ENCODE data around the gene ABL1. TPM values are rescaled to one million over a fixed set of nuclear protein-coding genes. Genes with fewer than 3 reads are reported as not detected.

ABL1 gene
- total RNA-seq, 1 donor from 2014 or later: 92.4 TPM

DNA sequence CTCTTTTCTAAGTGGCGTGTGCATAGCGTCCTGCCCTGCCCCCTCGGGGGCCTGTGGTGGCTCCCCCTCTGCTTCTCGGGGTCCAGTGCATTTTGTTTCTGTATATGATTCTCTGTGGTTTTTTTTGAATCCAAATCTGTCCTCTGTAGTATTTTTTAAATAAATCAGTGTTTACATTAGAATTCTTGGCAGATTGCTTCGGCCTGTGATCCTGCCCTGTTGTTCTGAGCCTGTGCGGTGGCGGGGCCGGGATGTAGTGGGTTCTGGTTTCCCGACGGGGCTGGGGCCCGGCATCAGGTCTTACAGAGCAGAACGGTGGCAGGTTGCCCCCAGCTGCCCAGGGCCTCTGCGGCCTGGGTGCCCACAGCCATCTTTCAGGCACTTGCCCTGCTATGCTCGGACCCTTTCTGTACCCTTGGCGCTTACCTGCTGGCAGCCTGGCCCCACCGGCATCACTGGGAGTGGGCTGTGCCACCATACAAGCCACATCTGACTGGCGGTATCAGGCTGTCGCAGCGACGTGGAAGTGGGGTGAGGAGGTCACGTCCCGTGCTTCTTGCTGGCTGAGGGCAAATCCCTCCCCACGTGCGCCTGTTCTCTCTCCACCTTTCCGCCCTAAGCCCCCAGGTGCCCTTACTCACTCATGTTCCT lies 52.6 kb downstream of the ABL1 start:
- DNase-seq (ENCODE audit: low spot score): no peak

DNA sequence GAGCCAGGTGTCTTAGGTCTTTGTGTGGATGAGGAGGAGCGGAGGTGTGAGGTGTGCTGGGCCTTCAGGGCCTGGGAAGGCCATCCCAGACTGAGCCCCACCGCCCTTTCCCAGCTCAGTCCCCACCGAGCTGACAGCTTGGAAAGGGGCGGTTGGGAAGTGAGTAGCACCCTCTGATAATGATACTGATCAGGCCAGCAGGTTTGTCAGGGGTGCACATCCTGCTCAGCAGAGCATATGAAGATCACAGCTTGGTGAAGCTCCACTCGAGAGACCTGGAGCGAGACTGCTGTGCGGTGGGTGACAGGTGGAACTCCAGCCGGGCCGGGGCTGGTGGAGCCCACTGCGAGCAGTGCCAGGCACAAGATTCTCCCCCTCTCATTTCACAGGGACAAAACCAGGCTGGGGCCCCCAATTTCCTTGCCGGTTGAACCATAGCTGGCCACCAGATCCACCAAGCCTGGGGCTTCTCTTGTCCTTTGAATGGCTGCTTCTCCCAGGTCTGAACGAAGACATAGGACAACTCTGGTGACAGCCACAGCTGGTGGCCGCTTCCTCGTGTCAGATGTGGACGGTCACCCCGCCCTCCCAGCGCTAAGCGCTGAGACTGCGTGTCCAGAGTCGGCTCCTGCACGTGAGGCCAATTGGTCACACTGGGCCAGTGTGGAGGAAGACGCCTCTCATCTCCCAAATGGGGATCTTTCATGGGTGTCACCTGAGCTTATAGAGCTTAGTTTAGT lies 53.3 kb downstream of the ABL1 start:
- no peak for DNase-seq (ENCODE audit: low spot score)

DNA sequence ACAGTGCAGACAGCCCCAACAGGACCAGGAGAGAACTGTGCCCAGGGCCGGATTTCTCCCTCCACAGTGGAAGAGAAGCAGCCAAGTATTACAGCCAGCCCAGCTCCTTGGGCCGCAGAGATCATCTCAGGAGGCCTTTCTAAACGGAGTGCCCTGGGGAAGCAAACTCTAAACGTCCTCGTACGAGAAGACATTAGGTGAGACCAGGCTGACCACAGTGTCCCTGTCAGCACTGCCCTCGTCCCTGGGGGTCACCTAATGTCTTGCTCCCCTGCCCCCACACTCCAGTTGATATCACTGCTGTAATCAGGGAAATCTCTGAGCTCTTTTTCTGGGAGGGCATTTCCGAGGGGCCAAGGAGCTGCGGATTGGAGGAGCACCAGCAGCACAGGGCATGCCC lies 55.1 kb downstream of the ABL1 start:
- no peak for DNase-seq (ENCODE audit: low spot score)

DNA sequence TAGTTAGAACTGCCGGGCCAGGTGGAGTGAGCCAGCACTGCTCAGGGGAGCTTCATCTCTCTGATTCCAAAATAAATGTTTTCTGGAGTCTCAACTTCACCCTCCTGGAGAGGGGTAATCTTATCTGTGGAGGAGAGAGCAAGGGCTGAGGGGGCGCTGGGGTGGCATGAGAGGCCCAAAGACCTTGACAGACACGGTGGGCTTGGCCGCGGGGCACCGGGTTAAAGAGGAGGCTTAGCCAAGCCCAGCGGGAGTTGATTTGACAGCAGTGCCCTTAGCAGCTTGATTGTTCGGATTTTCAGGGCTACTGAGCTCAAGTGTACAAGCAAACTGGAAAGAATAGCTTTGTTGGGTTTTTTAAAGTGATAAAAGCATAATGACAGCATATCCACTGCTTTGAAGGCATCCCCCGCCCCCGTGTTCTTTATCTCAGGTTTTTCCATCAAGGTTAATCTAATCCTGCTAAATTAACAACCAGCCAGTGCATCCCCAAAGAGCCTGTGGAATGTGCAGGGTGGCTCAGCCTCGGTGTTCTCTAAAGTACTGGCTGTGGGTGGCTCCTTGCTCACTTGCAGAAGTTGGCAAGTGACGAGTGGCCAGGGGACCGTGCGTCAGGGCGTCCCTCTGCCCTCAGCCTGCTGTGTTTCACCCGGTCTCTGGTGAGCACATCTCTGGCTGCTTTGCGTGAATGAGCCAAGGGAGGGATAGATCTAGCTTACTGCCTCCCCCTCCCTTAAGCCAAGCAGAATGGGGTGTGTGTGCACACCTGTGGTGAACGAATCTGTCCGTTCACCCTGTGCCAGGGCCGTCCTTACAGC lies 56.0 kb downstream of the ABL1 start:
- DNase-seq (ENCODE audit: low spot score): no peak

DNA sequence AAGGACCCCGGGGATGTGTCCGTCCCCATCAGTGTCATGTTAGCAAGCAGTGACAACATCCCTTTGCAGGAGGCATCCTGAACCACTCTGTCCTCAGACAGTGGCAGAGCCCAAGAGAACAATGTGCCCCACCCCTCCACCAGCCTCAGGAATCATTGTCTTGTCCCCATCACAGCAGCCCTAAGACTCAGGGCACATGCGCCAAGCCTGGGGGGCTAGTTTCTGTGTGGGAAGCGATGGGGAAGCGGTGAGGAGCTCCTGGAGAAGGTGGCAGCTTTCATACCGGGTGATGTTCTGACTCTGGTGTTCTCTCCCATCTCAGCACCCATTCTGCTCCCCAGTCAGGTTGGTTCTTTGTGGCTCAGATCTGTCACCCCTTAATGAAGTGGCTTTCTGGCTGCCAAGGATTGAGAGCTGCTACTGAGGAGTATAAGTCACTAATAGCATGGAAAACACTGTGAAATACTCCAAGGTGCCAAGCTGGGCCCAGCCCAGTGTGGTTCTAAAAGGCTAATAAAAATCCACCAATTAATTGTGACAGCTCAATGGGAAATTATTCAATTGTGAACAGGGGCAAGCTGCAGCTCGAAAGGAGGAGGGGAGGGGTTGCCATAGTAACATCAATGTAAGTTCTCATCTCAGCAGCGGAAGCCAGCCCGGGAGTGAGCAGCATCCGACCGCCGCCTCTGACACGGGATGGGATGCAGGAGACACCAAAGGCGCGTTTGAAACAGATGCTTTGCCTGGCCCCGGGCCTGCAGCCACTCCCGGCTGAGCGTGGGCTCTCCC lies 56.8 kb downstream of the ABL1 start:
- no peak for DNase-seq (ENCODE audit: low spot score)

DNA sequence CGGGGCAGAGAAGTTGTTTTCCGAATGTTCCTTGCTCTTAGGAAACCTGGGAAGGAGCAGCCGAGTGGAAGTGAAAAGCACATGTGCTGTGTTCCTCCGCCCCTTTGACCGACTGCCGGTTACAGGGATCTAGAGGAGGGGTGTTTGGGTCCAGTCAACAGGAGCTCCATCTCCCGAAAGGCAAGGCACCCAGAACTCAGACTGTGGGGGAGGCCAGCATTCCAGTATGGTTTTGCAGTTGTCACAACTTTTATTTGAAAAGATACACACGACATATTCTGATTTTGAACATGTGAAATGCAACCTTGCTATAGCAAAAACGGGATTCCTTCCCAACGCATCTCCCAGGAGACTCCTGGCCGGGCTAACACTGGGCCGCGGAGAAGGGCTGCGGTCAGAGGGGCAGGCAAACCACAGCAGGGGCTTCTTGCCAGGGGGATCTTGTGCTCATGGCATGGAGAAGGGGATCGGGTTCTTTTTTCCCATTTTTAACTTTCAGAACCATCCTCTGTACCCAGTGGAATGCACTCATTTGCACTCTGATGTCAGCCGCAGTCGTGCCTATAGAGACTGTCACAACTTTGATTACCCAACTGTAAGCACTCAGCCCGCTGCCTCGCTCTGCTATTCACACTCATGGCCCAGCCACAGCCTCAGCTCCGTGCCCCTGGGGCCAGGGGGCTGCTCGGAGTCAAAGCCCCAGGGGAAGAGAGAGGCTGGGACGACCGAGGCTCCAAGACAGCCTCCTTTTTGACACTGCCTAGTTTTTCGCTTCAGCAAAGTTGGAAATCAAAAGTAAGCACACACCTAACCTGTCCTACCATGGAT lies 57.6 kb downstream of the ABL1 start:
- DNase-seq (ENCODE audit: low spot score): no peak

DNA sequence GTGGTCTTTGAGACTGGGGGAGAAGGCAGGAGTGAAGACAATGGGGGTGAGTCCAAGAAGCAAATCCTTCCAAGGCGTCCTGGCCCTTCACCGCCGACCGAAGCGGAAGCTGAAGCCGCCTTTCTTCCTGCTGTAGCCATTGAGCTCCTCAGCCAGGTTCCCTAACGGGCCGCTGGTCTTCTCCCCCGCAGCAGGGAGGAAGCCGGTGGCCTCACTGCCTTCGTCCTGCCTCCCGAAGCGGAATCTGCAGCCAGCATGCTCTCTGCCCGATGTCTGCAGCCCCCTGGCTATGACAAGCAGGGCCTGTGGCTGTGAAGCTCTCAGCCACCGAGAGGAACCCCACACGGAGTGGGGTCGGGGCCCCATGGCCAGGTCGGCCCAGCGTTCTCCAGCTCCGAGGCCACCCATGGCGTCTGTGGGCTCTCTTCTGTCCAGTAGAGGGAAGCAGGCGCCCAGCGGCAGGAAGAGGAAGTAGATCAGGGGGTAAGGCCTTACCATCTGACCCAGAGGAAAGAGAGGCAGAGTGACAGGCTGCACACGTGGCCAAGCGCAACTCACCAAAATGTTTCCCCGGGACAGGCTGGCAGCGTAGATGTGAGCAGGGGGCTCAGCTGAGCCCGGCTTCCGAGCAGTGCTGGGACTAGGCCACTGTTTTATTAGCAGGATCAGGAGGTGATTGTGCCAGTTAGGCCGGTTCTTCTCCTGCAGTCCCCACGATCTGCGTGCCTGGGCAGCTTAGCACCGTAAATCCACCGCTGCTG lies 58.5 kb downstream of the ABL1 start:
- no peak for DNase-seq (ENCODE audit: low spot score)

DNA sequence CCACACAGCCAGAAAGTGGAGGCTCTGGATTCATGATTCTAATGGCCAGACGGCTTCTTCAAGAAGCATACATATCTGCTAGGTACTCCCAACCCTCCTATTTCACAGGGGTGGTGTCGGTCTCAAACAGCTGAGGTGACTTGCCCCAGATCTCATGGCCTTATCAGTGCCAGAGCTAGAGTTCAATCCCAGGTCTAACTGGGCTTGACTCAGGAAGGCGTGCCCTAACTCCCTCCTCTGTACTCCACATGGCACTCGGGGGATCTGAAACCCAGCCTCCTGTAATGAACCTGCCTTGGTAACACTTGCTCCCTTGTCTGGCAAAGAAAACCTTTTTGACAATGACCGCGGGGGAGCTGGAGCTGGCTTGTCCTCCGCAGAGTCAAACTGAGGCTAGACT lies 59.5 kb downstream of the ABL1 start:
- DNase-seq (ENCODE audit: low spot score): no peak

DNA sequence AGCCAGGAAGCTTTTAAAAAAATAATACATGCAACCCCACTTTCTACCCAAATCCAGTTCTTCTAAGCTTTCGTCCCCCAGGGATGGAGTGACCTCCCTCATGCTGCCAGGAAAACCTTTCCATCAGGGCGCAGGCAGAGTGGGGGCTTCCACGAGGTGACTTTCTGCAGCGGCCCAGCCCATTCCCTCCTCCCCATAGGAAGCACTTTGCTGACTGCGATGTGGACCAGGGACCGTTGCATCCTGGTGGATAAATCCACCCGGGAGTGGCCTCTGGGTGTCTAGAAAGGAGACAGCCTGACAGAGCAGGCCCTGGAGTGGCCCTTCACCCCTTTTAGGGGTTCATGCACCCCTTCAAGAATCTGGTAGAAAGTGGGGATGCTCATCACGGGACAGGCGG lies 60.0 kb downstream of the ABL1 start:
- no peak for DNase-seq (ENCODE audit: low spot score)

DNA sequence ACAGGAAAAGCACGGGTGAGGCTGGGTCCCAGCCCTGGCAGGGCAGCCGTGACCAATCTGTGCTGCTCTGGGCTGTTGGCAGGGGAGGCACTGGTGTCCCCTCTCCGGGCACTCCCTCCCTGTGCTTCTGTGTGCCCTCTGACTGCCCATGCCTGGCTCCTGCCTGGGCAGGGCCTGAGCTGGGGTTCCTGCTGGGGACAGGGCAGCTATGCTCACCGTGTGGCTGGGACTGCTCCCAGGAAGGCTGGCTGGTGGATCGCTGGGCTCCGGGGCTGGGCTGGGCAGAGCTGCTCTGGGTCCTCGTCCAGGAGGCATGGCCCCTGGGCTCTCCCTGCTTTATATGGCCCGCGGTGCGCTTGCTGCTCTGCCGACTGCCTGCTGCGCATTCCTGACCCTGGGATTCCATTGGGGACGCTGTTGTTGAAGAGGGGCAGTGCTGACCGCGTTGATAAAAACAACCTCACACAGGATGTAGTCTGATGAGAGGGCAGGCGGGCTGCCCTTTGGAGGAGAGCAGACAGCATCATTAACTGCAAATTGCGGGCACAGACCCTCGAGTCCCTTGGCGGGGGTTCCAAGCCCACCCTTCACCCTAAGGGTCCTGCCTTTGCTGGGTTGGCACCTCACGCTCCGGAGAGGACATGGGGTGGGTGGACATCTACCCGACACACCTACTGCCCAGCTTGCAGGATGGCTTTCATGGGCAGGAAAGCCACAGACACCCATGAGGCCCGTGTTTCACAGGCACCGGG lies 60.6 kb downstream of the ABL1 start:
- no peak for DNase-seq (ENCODE audit: low spot score)

DNA sequence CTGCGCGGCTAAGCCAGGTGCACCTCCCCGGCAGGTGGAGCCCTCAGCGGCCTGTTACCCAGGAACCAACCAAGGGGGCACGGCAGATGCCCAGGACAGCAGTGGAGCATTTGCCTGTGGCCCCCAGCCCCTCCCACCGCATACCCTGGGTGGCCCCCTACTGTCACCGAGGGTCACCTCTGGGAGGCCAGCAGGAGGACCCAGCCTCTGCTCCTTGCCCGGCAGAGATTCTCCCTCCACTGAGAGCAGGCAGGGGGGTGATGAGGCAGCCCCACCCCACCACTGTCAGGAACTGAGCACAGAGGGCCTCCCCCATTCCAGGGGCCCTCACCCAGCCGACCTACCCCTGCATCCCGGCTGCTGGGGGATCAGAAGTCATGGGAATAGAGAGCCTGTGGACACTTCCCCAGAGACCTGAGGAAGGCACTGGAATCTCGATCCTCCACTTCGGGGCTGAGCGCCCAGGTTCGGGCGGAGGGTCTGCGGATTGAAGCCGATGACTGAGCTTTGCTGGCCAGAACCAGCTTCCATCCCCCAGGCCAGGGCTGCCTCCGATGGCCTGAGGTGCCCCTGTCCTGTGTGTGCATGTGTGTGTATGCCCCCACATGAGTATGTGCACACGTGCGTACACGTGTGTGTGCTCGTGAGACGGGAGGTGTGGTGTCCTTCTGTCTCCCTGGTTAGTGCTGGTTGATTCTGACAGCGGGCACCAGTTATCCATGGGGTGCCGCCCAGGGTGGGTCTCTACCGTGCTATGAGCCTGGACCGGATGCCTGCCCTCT lies 61.4 kb downstream of the ABL1 start, which contains the start of gene QRFP:
QRFP (minus strand) TSS at position 580 of the 782 bp plus-strand sequence. CDS start 2,974 bp downstream, outside the sequence.
- no peak for DNase-seq (ENCODE audit: low spot score)

DNA sequence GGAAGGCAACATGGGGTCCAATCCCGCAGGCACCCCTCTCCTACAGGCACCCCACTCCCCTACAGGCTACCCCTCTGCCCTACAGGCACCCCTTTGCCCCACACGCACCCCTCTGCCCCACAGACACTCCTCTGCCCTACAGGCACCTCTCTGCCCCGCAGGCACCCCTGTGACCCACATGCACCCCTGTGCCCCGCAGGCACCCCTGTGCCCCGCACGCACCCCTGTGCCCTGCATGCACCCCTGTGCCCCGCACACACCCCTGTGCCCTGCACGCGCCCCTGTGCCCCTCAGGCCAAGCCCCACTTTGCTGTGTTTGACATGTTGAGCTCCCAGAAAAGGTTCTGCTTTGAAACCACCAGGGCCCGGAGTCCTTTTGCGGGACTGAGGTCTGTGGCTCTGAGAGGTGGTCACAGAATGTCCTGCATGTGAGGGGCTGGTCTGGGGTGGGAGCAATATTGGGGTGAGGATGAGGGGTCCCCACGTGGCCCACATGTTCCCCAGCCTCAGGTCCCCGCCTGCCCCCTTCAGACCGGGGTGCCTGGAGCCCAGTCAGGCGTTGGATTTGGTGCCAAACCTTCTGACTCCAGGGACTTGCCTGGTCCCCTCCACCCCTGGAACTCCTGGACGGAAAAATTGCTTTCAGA lies 62.2 kb downstream of the ABL1 start:
- DNase-seq (ENCODE audit: low spot score): no peak

DNA sequence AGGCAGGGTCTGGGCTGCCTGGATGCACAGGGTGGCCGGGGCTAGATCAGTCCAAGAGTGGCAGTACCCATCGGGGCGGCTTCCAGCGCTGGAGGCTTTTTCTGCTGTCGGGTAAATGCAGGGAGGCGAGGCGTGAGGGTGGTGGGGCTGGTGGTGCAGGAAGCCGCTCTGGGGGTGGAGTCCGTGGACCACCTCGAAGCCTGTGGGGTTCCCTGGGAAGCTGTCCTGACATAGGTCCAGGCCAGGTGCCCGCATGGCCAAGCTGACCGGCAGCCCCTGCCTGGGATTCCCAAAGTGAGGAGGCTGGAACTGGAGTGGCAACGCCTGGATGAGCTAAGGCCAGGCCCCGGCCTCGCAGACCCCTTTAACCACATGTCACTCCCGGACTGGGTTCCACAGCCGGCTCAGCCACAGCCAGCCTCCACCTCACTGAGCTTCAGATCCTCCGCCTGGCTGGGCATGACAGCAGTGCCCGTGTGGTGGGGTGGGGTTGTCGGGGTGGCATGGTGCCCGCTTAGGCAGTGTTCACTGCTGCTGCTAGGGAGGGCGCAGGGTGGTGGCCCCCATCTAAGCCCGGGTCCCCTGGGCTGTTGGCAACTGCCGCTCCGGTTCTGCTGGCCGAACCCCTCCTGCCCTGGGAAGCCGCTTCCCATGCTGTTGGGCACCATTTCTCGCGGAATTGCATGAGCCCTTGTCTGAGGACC lies 62.9 kb downstream of the ABL1 start:
- no peak for DNase-seq (ENCODE audit: low spot score)

DNA sequence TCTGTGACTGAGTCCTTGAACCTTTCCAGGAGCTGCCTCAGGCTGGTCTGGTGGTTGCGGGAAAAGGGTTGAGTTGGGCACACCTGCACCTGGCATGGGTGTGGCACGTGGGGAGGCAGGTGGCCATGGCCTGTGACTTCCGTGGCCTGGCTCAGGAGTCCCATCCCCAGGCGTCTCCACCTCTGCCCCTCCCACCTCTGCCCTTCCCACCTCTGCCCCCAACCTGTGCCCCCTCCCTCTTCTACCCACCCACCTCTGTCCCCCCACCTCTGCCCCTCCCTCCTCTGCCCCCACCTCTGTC lies 63.4 kb downstream of the ABL1 start:
- no peak for DNase-seq (ENCODE audit: low spot score)

DNA sequence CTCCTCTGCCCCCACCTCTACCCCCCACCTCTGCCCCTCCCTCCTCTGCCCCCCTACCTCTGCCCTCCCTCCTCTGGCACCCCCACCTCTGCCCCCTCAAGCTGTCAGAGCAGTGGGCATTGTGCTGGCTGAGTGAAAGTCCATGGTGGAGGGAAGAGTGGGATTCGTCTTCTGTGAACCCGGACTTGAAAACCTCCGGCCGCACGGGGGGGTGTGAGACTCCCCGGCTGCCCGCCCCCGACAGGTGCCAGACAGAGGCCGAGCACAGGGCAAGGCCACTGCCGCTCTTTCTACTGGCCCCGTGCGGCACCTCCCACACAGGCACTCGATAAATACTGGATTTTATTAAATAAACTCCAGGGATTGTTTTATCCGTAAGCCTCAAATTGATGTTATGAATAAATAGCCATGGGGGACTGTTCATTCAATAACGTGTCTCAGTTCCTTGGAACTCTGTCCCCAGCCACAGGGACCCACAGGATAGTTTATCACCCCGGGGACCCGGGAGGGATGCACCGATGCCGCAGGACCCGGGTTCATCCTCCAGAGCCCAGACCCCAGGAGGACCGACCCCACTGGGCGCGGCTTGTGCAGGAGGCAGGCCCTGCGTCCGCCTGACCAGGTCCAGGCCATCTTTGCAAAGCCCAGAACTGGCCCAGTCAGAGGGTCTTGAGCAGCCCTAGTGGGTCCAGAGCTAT lies 64.1 kb downstream of the ABL1 start:
- DNase-seq (ENCODE audit: low spot score): no peak

DNA sequence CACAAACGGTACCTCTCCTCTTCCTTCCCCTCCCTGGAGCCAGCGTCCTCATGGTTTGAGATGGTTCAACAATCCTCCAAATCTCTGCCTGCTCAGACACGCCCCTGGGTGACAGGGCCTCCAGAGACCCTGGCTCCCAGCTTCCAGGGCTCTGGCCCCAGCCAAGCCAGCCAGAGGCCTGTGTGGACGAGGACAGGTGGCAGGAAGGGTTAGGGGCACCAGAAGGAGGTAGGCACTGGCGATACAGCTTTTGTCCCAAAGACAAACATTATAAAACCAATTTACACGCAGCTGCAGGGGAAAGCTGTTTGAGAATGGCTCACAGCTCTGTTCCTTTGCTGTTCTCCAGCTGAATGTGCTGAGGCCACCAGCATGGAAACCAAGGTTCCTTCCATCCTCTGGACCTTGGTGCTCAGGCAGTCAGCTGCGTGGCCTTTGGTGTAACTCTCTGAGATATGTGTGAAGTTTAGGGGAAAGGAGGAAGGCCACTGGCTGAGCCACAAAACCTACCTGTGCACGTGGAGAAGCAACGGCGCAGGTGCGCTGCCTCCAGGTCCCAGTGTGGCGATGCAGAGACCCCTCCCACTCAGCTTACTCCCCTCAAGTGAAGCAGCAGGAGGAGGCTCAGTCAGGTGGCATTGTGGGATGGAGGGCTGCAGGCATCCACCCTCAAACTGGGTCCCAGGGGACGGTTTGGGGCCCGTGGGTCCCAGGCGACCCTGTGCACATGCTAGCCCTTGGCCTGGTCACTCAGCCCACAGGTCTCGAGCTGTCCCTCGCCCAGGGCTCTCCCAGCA lies 65.8 kb downstream of the ABL1 start:
- DNase-seq (ENCODE audit: low spot score): no peak
